NCI-H1694 (cell line): ENCODE results near the gene ZNF446.
"Not testable (repeated sequence)": the region's sequence is repeated elsewhere in the genome, so short reads cannot be mapped to it uniquely, and the experiment has no call there.

ENCODE experiments used
- DNase-seq: peaks from one replicate; lab custom pipeline; 2025; lab: John Stamatoyannopoulos, UW

ZNF446 gene

DNA sequence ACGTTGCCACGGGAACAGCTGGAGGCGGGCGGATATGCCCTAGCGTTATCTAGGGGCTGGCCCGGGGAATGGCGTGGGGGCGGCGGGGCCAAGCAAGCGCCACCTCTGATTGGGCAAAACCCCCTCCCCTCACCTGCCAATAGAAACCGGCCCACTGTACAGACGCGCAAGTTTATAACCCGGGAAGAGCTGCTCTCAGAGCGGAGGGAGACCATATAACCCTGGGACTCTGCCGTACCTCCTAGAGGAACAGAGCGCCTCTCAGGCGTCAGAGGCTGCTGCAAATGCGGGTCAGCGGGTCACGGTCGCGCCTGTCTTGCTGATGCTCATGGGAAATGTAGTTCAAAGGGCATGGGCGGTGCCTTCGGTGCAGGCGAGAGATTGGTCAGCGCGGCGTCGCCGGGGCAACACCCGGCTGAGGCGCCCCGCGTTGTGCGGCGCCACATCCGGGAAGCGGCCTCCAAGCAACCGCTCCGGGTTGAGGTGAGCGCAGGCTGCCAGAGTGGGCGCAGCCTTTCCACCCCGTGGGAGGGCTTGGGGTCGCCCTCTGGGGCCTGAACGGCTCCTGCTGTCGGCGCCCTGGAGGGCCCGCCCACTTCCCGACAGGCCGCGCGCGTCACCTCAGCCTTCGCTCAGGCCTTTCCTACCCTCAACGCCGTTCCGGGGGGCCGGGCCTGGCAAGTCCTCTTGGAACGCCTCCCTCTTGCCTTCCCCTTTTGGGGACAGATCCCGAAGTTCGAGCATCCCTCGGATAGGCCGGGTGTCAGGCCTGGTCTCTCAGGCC lies at the start of gene ZNF446:
TSS of gene ZNF446 (plus strand) at position 639 of the 784 bp plus-strand sequence. CDS start 867 bp downstream, outside the sequence.
- peak; percentile 93 for DNase-seq

- DNase-seq: no peak
Observed at GRCh38 chr19:58428617-58429016, 47.5 kb upstream of the ZNF446 start.

- no peak for DNase-seq
Observed at GRCh38 chr19:58429745-58430144, 46.4 kb upstream of the ZNF446 start.

GRCh38 chr19:58434217-58434616 lies 41.9 kb upstream of the ZNF446 start:
- no peak for DNase-seq

DNA sequence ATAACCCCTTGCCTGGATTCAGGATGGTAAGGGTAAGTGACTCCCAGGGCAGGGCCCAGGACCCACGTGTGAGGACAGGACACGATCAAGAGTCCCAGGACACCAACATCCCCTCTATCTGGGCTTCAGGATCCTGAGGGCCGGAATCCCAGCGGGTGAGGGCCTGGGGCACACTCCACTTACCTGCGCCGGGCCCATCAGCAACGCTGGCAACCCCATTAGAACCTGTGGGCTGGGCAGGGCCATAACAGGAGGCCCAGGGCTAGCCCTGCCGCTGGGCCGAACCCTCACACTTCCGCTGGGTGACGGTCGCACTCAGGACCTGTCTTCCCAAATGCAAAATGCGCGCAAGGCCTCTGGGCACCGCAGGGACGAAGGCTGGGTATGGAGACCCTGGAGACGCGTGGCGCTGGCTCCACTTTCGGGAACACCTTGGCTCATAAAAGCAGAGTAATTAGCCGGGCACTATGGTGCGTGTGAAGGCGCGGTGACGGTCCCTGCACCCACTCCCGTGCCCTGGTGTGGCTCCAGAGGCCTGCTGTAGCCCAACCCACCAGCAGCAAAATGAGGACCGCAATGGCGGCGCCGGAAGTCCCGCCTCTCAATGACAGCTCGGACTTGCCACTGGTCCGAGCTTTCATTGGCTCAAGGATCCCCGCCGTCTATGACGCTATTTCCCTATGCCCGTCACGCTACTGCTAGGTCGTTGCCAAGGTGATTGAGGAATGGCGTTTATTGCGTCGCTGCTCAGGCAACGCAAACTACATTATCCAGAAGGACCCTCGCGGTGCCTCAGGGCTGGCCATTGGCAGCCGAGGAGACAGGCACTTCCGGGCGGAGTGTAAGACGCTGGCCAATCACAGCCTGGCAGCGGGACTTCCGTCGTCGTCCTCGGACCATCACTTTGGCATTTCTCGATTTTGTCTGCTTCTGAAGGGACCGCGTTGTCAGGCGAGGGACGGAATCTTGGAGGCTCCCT lies 36.3 kb upstream of the ZNF446 start, which contains the start of gene ZNF132:
TSS of gene ZNF132 (minus strand) at position 578 of the 979 bp plus-strand sequence. CDS start at position 246, 332 bp downstream.
- no peak for DNase-seq

- DNase-seq: no peak
Observed at GRCh38 chr19:58440556-58440955, 35.6 kb upstream of the ZNF446 start.

DNA sequence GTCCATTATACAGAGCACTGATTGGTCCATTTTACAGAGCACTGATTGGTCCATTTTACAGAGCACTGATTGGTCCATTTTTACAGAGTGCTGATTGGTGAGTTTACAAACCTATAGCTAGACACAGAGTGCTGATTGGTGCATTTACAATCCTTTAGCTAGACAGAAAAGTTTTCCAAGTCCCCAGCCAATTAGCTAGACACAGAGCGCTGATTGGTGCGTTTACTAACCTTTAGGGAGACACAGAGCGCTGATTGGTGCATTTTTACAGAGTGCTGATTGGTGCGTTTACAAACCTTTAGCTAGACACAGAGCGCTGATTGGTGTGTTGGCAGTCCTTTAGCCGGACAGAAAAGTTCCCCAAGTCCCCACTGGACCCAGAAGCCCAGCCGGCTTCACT lies 33.2 kb upstream of the ZNF446 start:
- not testable (repeated sequence) for DNase-seq

- DNase-seq: not testable (repeated sequence)
Observed at GRCh38 chr19:58448860-58449259, 27.3 kb upstream of the ZNF446 start.

DNA sequence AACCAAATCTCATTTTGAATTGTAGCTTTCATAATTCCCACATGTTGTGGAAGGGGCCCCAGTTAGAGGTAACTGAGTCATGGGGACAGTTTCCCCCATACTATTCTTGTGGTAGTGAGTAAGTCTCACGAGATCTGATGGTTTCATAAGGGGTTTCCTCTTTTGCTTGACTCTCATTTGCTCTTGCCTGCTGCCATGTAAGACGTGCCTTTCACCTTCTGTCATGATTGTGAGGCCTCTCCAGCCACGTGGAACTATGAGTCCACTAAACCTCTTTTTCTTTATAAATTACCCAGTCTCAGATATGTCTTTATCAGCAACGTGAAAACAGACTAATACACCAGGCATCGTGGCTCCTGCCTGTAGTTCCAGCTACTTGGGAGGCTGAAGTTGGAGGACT lies 26.2 kb upstream of the ZNF446 start:
- not testable (repeated sequence) for DNase-seq

GRCh38 chr19:58450856-58451357 lies 25.2 kb upstream of the ZNF446 start:
- DNase-seq: no peak

DNA sequence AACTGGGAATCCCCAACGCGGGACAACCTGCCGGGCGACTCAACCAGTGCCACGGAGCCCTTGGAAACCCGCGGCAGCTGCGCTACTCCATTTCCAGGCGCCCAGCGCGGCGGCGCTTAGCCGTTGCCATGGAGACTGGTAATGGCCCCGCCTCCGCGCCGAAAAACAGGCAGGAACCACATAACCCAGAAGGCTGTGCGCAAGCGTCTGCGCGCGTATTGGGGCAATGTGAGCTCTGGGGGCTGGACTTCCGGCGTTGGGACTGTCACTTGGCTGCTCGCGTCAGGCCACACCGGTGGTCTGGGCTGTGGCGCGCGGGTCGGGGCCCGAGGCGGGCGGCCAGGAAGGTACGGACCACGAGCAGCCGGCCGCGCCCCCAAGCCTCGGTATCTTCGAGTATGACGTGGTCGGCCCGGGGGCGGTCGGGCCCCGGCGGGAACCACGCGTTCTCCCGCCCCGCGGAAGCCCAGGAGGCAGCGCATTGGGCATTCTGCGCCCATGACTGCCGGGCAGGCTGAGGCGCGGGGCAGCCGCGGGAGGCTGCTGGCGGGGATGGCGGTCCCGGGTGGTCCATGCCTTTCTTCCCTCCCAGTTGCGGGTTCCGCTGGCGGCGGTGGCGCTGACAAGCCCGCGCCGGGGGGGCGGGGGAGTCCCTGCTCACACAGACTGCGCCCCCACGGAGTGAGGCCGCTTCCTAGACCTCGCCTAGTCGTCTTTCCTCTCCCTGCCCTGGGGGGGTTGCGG lies 24.6 kb upstream of the ZNF446 start, which contains the start of gene ZNF324B:
TSS of gene ZNF324B (plus strand) at position 265 of the 744 bp plus-strand sequence. CDS start 2,080 bp downstream, outside the sequence.
- peak; percentile 94 for DNase-seq

DNA sequence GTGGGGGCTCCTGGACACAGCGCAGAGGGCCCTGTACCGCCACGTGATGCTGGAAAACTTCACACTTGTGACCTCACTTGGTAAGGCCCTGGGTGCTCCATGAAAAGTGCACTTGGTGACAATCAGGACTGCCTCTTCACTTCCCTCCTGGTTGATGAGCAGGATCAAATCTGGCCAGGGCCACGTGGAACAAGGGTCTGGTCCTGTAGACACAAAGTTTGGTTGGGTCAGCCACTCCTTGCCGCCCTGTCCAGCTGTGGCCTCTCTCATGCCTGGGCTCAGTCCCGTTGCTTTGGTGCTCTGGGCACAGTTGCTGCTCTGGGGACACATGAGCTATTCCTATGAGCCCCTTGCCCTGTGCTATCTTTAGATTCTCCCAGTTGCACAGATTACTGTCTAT lies 22.4 kb upstream of the ZNF446 start:
- DNase-seq: no peak

DNA sequence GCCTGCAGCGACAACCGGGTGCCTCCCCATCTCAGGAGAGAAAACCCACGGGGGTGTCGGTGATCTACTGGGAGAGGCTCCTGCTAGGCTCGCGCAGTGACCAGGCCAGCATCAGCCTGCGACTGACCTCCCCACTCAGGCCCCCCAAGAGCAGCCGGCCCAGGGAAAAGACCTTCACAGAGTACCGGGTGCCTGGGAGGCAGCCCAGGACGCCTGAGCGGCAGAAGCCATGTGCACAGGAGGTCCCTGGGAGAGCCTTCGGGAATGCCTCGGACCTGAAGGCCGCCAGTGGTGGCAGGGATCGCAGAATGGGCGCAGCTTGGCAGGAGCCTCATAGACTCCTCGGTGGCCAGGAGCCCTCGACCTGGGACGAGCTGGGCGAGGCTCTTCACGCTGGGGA lies 20.8 kb upstream of the ZNF446 start:
- DNase-seq: no peak

- no peak for DNase-seq
Observed at GRCh38 chr19:58456111-58456510, 20.0 kb upstream of the ZNF446 start.

DNA sequence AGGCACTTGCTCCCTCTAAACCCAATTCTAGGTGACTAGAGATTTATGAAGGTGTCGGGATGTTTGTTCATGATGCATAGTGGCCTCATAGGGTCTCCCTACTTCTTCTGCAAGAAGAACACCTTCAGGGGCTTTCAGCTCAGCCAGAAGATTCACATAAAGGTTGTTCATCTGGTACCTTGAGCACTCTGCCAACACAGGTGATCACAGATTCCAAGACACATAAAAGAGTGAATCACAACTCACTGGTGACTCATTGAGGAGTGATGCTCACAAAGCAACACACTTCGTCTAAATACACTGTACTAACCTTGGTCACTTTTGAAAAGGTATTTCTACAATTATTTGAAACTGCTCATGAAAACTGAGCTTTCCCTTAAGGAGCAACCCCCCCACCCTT lies 16.1 kb upstream of the ZNF446 start:
- DNase-seq: no peak

DNA sequence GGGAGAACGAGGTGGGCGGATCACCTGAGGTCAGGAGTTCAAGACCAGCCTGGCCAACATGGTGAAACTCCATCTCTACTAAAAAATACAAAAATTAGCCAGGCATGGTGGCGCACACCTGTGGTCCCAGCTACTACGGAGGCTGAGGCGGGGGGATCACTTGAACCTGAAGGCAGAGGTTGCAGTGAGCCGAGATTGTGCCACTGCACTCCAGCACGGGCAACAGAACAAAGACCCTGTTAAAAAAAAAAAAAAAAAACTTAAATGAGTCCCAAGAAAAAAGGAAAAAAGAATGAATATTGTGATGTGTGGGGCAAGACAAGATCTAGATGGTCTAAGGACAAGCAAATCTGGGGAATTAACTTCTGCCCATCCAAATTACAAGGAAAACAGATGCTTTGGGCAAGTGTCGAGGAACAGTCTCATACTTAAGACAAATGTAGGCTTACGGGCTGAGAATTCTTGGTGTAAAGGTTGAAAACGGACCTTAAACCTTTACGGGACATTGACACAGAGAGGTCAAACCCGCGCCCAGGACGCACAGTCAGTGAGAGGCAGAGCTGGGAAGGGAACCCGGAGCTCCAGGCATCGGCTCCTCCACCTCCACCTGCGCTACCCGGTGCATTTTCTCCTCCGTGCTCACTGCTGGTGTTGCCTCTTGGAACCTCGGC lies 9.9 kb upstream of the ZNF446 start:
- no peak for DNase-seq

DNA sequence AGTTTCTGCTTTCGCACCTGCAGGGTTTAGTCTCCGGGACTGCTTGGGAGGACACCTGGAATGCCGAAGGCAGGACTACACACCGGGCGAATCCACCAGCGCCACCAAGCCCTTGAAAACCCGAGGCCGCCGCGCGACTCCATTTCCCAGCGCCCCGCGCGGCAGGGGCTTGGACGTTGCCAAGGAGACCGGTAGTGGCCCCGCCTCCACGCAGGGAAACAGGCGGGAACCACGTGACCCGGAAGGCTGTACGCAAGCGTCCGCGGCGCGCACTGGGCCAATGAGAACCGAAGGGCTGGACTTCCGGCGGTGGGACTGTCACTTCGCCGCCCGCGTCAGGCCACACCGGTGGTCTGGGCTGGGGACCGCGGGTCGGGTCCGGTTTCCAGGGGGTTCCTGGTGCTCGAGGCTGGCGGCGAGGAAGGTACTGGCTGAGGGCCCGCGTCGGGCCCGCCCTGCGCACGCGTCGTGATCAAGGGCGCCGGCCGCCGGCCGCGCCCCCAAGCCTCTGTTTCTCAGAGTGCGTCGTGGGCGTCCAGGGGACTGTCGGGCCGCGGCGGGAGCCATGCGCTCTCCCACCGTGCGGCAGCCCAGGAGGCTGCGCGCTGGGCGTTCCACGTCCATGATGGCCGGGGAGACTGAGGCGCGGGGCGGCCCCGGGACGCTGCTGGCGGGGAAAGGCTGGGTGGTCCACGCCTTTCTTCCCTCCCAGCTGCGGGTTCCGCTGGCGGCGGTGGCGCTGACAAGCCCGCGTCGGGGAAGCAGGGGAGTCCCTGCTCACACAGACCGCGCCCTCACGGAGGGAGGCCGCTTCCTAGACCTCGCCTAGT lies 9.2 kb upstream of the ZNF446 start, which contains the start of gene ZNF324:
TSS of gene ZNF324 (plus strand) at position 321 of the 830 bp plus-strand sequence. CDS start 2,106 bp downstream, outside the sequence.
- DNase-seq: peak; percentile 92

GRCh38 chr19:58468216-58468839 lies 7.8 kb upstream of the ZNF446 start:
- no peak for DNase-seq

- no peak for DNase-seq
Observed at GRCh38 chr19:58469241-58470013, 6.7 kb upstream of the ZNF446 start.
